Activated B cell treated with CpG ODN at 0.5 μM for 24 hours (primary cell): ENCODE results near the gene ZNF486. TPM values are rescaled to one million over a fixed set of nuclear protein-coding genes. Genes with fewer than 3 reads are reported as not detected.

Experiments used
- ATAC-seq: fragments of 200-7000 bp; cut with Tn5 transposase; one replicate; pipeline ENCODE4 v1.10.0; 2021; ENCODE audit warnings: low read depth, mild to moderate bottlenecking, moderate library complexity
- CTCF ChIA-PET: fragments of 350-600 bp; sonication (Branson Sonifier 250); formaldehyde crosslinking; loops from one replicate; lab custom pipeline; 2021; ENCODE audit warnings: antibody characterized with exemption; lab: Charles Lee
- POLR2A ChIA-PET: fragments of 350-600 bp; sonication (Branson Sonifier 250); formaldehyde crosslinking; loops from one replicate; lab custom pipeline; 2021; ENCODE audit warnings: antibody characterized with exemption; lab: Charles Lee
- DNase-seq: peaks from one replicate; pipeline ENCODE4 v3.0.0; 2022
- H3K27ac Mint-ChIP-seq: one replicate; pipeline ENCODE4 v1.8.0; 2020; ENCODE audit warnings: mixed read lengths
- H3K27me3 Mint-ChIP-seq: one replicate; pipeline ENCODE4 v1.8.0; 2021; ENCODE audit warnings: mixed read lengths
- H3K36me3 Mint-ChIP-seq: one replicate; pipeline ENCODE4 v1.8.0; 2021; ENCODE audit warnings: low read depth, mixed read lengths
- H3K4me1 Mint-ChIP-seq: one replicate; pipeline ENCODE4 v1.8.0; 2021; ENCODE audit warnings: mixed read lengths
- H3K4me3 Mint-ChIP-seq: one replicate; pipeline ENCODE4 v1.8.0; 2020; ENCODE audit warnings: mild to moderate bottlenecking, mixed read lengths
- H3K9me3 Mint-ChIP-seq: one replicate; pipeline ENCODE4 v1.8.0; 2020; ENCODE audit warnings: mixed read lengths
- CTCF ChIP-seq: fragments of 200-600 bp; IDR thresholded peaks from one replicate; pipeline ENCODE4 v1.8.0; 2022; ENCODE audit warnings: antibody characterized with exemption, mild to moderate bottlenecking
- intact Hi-C: fragments of 100-400 bp; cut with micrococcal nuclease; formaldehyde crosslinking; loops from one replicate; pipeline ENCODE4 v1.15.1; 2024
- total RNA-seq: library from RNA; stranded (reverse); gene quantifications from 2 replicates; pipeline ENCODE4 v1.2.3, GENCODE V29; 2022

ZNF486 gene
- total RNA-seq, 1 donor from 2014 or later = 16.2 TPM

- DNase-seq (peak; percentile 79), ATAC-seq (peak; percentile 94)
- no peaks in the 10 kb centered on the region for H3K27me3 Mint-ChIP-seq
- peak overlapping the region; percentile 93 for H3K27ac Mint-ChIP-seq
- H3K4me1 Mint-ChIP-seq = peaks cover 23% of the 10 kb centered on the region
- intact Hi-C loops = loop anchor here (1.0 to 10.0 kb wide), 8 partner anchors 34 to 1814 kb away; partner anchors contain the start of genes ZNF257, ZNF486, ZNF682 and ZNF737
- peak overlapping the region; percentile 100 for H3K4me3 Mint-ChIP-seq
- peaks cover 3% of the 10 kb centered on the region for H3K9me3 Mint-ChIP-seq
- CTCF ChIA-PET = interaction anchor here (0.6 to 3.0 kb wide), 4 partner anchors 165 to 718 kb away, joined by 3 to 12 read pairs (median 4); partner anchors contain the start of gene ZNF682
- TF ChIP-seq CTCF = no peak
- H3K36me3 Mint-ChIP-seq = peaks cover 5% of the 10 kb centered on the region
- POLR2A ChIA-PET = interaction anchor here (0.5 to 2.6 kb wide), 11 partner anchors 34 to 685 kb away, joined by 3 to 12 read pairs (median 4); partner anchors contain the start of genes ZNF486, ZNF682, ZNF737 and ZNF85
These were observed 71.0 kb downstream of the ZNF486 start for GRCh38 chr19:20237773-20238623.

- Mint-ChIP-seq H3K9me3 (no peaks in the 10 kb centered on the region), H3K27me3 (no peaks in the 10 kb centered on the region), H3K4me1 (peaks cover 17% of the 10 kb centered on the region), H3K4me3 (no peak overlapping the region), H3K36me3 (no peaks in the 10 kb centered on the region), H3K27ac (peak overlapping the region; percentile 26)
- intact Hi-C loops = loop anchor here (10.0 kb wide), 1 partner anchor 681 kb away; the partner anchor contains the start of gene ZNF85
- POLR2A ChIA-PET = interaction anchor here (0.8 kb wide), 1 partner anchor 321 kb away, joined by 3 read pairs; no protein-coding TSS in a partner anchor
- no peak for ATAC-seq
- no peak for TF ChIP-seq CTCF
- DNase-seq = no peak
- CTCF ChIA-PET = no interaction called here
These were observed 76.6 kb downstream of the ZNF486 start for GRCh38 chr19:20243629-20244028.

- peak; percentile 71 for ATAC-seq
These were observed 77.3 kb downstream of the ZNF486 start for GRCh38 chr19:20244356-20244755.

GRCh38 chr19:20245309-20245708, 78.3 kb downstream of the ZNF486 start:
- no peak overlapping the region for H3K27ac Mint-ChIP-seq
- POLR2A ChIA-PET = no interaction called here
- intact Hi-C loops = loop anchor here (5.0 to 10.0 kb wide), 3 partner anchors 679 to 1452 kb away; partner anchors contain the start of gene ZNF85

More at GRCh38 chr19:20244356-20244755, 77.3 kb downstream of the ZNF486 start:
- Mint-ChIP-seq H3K4me3 (peak overlapping the region; percentile 76), H3K4me1 (peaks cover 17% of the 10 kb centered on the region), H3K9me3 (no peaks in the 10 kb centered on the region), H3K27me3 (no peaks in the 10 kb centered on the region), H3K36me3 (no peaks in the 10 kb centered on the region), H3K27ac (peak overlapping the region; percentile 26)
- no peak for DNase-seq
- TF ChIP-seq CTCF = no peak
- POLR2A ChIA-PET = no interaction called here
- intact Hi-C loops = loop anchor here (10.0 kb wide), 1 partner anchor 680 kb away; the partner anchor contains the start of gene ZNF85
- CTCF ChIA-PET = no interaction called here

More at GRCh38 chr19:20245309-20245708, 78.3 kb downstream of the ZNF486 start:
- no peak for ATAC-seq
- no peak for DNase-seq
- H3K4me3 Mint-ChIP-seq = no peak overlapping the region
- H3K36me3 Mint-ChIP-seq = no peaks in the 10 kb centered on the region
- no peak for TF ChIP-seq CTCF
- no peaks in the 10 kb centered on the region for H3K9me3 Mint-ChIP-seq
- peaks cover 17% of the 10 kb centered on the region for H3K4me1 Mint-ChIP-seq
- CTCF ChIA-PET = no interaction called here
- H3K27me3 Mint-ChIP-seq = no peaks in the 10 kb centered on the region
